PFSK-1 (cell line): ENCODE measurements around the gene HIP1R.

Source experiments
- POLR2AphosphoS5 ChIP-seq: IDR thresholded peaks from 2 replicates; pipeline ENCODE4 v1.6.1; 2012; ENCODE audit warnings: low read depth, mild to moderate bottlenecking, control low read depth, low read length, moderate library complexity
- REST ChIP-seq, 2 experiments: IDR thresholded peaks; 2 replicates each; pipeline versions ENCODE4 v1.6.1 to v1.8.0; 2011 to 2012; ENCODE audit warnings: low read depth in 2 of 2, low read length in 2 of 2, control low read depth in 1 of 2, inconsistent platforms in 1 of 2, mild to moderate bottlenecking in 1 of 2, moderate library complexity in 1 of 2; ENCODE audit not compliant: insufficient read depth in 1 of 2

GRCh38 chr12:122876731-122877130, 41.5 kb downstream of the HIP1R start:
- TF ChIP-seq POLR2AphosphoS5 (no peak), REST (IDR thresholded peaks at IDR 0.05; ENCODE audit: insufficient read depth in 1 of 2, low read depth in 2 of 2, low read length in 2 of 2) (no peak)
